ENCODE data around the gene POLR1E. TPM values are rescaled to one million over a fixed set of nuclear protein-coding genes. Genes with fewer than 3 reads are reported as not detected.

The POLR1E gene
- total RNA-seq, 3 donors from 2014 or later: 10.5 to 21.2 (median 11.2) TPM

DNA sequence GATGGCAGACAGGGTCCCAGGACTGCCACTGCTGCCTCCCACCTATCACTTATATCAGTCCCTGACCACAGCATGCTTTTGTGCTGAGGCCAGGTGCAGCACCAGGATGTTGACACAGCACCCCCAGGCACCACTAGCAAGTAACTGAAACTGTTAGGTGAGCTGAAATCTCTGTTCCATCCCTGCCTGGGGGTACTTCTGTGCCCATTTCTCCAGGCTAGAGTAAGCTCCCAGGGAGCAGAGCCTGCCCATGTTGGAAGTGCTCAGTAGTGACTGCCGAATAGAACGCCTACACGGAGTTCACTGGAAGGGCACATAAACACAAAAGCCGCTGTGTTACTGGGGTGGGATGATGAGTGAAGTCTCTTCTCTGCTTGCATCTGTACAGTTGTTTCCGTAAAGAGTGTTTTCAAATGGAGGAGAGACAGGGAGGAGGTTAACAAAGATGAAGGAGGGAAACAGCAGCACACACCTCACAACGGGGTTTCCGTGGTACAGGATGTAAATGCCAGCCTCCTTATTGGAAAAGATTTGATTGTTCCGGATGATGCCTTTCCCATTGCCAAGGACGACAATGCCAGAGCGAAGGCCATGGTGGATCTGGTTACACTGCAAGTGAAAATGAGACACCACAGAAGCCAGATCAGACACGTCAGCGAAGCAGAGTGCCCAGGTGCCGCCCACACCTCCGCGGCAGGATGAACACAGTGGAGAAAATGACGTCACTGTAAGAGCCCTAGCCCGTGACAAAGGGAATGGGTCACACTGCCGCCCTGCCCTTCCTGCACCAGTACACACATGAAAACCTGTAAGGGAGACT lies 43.1 kb downstream of the POLR1E start:
- ATAC-seq (peak; percentile 77), DNase-seq (peak; percentile 46 to 76 (median 50))
- TF ChIP-seq, protein P1, sequence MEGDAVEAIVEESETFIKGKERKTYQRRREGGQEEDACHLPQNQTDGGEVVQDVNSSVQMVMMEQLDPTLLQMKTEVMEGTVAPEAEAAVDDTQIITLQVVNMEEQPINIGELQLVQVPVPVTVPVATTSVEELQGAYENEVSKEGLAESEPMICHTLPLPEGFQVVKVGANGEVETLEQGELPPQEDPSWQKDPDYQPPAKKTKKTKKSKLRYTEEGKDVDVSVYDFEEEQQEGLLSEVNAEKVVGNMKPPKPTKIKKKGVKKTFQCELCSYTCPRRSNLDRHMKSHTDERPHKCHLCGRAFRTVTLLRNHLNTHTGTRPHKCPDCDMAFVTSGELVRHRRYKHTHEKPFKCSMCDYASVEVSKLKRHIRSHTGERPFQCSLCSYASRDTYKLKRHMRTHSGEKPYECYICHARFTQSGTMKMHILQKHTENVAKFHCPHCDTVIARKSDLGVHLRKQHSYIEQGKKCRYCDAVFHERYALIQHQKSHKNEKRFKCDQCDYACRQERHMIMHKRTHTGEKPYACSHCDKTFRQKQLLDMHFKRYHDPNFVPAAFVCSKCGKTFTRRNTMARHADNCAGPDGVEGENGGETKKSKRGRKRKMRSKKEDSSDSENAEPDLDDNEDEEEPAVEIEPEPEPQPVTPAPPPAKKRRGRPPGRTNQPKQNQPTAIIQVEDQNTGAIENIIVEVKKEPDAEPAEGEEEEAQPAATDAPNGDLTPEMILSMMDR (IDR thresholded peaks at IDR 0.05): no peak
- no peaks in the 10 kb centered on the region for H3K4me1 ChIP-seq (ENCODE audit: low read depth)
- H3K4me3 ChIP-seq: no peak overlapping the region
- intact Hi-C loops (cut with DNase I, micrococcal nuclease): no loop called here
- no peaks in the 10 kb centered on the region for H3K36me3 ChIP-seq (ENCODE audit: low read depth)
- H3K9me3 ChIP-seq: no peaks in the 10 kb centered on the region

DNA sequence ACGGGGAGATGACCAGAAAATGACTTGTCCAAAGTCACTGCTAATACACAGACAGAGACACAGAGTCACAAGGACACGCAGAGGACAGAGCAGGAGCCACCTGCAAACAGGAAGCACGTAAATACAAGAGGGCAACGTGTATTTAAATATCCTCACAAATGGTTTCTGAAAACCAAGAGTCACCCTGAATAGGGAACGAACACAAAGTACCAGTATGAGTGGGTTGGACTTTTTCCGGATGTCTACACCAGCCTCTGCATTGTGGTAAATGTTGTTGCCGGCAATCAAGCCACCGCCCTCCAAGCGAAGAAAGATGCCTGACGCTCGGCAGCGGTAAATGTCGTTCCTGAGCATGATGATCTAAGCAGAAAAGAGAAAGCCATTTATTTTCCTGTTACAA lies 46.0 kb downstream of the POLR1E start:
- H3K36me3 ChIP-seq (ENCODE audit: low read depth): no peaks in the 10 kb centered on the region
- TF ChIP-seq, protein P1 (IDR thresholded peaks at IDR 0.05): no peak
- no peak overlapping the region for H3K4me3 ChIP-seq
- no peak for DNase-seq
- peak; percentile 68 for ATAC-seq
- no peaks in the 10 kb centered on the region for H3K4me1 ChIP-seq (ENCODE audit: low read depth)
- H3K9me3 ChIP-seq: no peaks in the 10 kb centered on the region
- intact Hi-C loops (cut with DNase I, micrococcal nuclease): no loop called here

DNA sequence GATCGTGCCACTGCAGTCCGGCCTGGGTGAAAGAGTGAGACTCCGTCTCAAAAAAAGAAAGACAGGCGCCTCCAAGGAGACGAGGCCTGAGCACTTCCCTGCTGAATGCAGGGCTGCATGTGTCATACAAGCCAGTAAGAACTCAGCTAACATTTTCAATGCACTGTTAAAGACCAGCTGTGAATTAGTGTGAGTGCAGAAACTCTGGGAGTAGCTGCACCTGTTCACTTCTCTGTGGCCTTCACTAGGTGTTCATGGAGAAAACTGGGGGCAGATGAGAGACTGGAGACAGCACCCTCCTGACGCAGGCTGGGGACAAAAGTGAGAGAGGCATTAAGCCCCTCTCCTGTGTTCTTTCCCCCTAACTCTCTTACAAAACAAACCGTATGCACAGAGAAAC lies 48.7 kb downstream of the POLR1E start:
- intact Hi-C loops (cut with DNase I, micrococcal nuclease): no loop called here
- no peak for ATAC-seq
- Histone ChIP-seq H3K4me3 (no peak overlapping the region), H3K36me3 (ENCODE audit: low read depth) (no peaks in the 10 kb centered on the region), H3K9me3 (no peaks in the 10 kb centered on the region), H3K4me1 (ENCODE audit: low read depth) (no peaks in the 10 kb centered on the region)
- TF ChIP-seq, protein P1 (IDR thresholded peaks at IDR 0.05): no peak
- no peak for DNase-seq

DNA sequence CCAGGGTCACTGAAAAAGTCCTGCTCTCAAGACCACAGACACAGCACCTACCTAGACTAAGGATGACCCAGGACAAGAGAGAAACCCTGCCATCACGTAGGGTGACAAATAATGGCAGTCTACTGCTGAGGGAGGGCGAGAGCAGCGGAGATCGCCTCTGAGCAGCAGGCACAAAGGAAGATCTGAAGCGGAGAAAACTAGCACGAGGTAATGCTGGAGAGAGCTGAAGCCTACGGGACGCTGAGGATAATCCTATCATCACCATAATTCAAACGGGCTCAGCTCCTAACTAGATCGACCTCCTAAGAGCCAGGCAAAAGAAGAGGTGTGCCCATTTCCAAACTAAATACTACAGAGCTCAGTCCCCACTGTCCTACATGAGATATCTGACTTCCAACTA lies 49.2 kb downstream of the POLR1E start:
- no peaks in the 10 kb centered on the region for H3K4me1 ChIP-seq (ENCODE audit: low read depth)
- no peaks in the 10 kb centered on the region for H3K9me3 ChIP-seq
- H3K4me3 ChIP-seq: no peak overlapping the region
- H3K36me3 ChIP-seq (ENCODE audit: low read depth): no peaks in the 10 kb centered on the region
- ATAC-seq (no peak), DNase-seq (no peak)
- TF ChIP-seq, protein P1 (IDR thresholded peaks at IDR 0.05): no peak
- intact Hi-C loops (cut with DNase I, micrococcal nuclease): no loop called here

DNA sequence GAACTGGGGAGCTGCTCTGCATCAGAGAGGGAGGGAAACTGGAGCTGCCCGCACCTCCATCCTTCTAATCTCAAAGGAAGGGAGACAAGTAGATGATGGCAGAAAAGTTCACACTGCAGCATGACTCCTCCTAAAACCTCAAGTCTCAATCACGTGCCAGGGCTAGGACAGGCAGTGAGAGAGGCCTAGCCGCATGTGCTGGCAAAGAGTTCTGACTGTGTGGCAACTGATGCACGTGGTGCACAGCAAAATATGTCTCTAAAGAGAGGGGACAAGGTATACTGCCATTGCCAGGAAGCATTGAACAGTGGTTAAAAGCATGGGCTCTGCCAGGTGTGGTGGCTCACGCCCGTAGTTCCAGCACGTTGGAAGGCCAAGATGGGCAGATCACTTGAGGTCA lies 52.4 kb downstream of the POLR1E start:
- Histone ChIP-seq H3K36me3 (ENCODE audit: low read depth) (no peaks in the 10 kb centered on the region), H3K9me3 (no peaks in the 10 kb centered on the region), H3K4me3 (no peak overlapping the region), H3K4me1 (ENCODE audit: low read depth) (no peaks in the 10 kb centered on the region)
- intact Hi-C loops (cut with DNase I, micrococcal nuclease): no loop called here
- TF ChIP-seq, protein P1 (IDR thresholded peaks at IDR 0.05): no peak
- DNase-seq: no peak
- no peak for ATAC-seq
